H1 (cell line): ENCODE results near the gene BARX1. TPM values are rescaled to one million over a fixed set of nuclear protein-coding genes. Genes with fewer than 3 reads are reported as not detected.
A peak's percentile ranks its signal among the peaks of the same experiment; 100 is the strongest.

Experiments used
- CTCF ChIA-PET: fragments of 300-600 bp; sonication (Branson Sonifier 250); formaldehyde crosslinking; loops from one replicate; lab custom pipeline; 2021; ENCODE audit not compliant: partially characterized antibody; lab: Charles Lee
- POLR2A ChIA-PET: fragments of 300-600 bp; sonication (Branson Sonifier 250); formaldehyde crosslinking; loops from one replicate; lab custom pipeline; 2021; ENCODE audit warnings: inconsistent platforms; ENCODE audit not compliant: partially characterized antibody; lab: Charles Lee
- DNase-seq, 2 experiments: peaks; one replicate each; pipeline versions ENCODE4 v3.0.0 to v3.0.0-alpha.2; 2010 to 2022; ENCODE audit warnings: low spot score in 2 of 2, low read depth in 1 of 2, mixed read lengths in 1 of 2
- FAIRE-seq: peaks from 2 replicates; lab custom pipeline; 2011; peaks lifted over from hg19 to GRCh38; lab: Jason Lieb, UNC
- H2AFZ ChIP-seq: 2 replicates; pipeline ENCODE4 v1.8.1; 2012; ENCODE audit warnings: low read length, inconsistent platforms
- H2AK5ac ChIP-seq: 2 replicates; pipeline ENCODE4 v1.6.1; 2013; ENCODE audit warnings: low read depth, low read length
- H2BK120ac ChIP-seq: replicated peaks from 2 replicates; pipeline ENCODE3; 2013; ENCODE audit warnings: low read depth, low read length, inconsistent platforms
- H2BK12ac ChIP-seq: 2 replicates; pipeline ENCODE4 v1.6.1; 2013; ENCODE audit warnings: low read depth, low read length
- H2BK15ac ChIP-seq: 2 replicates; pipeline ENCODE4 v1.6.1; 2013; ENCODE audit warnings: low read length
- H2BK20ac ChIP-seq: 2 replicates; pipeline ENCODE4 v1.6.1; 2013; ENCODE audit warnings: low read length
- H2BK5ac ChIP-seq: 2 replicates; pipeline ENCODE4 v1.6.1; 2013; ENCODE audit warnings: low read depth, low read length
- H3K14ac ChIP-seq: 2 replicates; pipeline ENCODE4 v1.6.1; 2013; ENCODE audit warnings: inconsistent platforms; ENCODE audit not compliant: insufficient read length
- H3K18ac ChIP-seq: 2 replicates; pipeline ENCODE4 v1.6.1; 2013; ENCODE audit warnings: low read length; ENCODE audit errors: extremely low read depth
- H3K23ac ChIP-seq: 2 replicates; pipeline ENCODE4 v1.6.1; 2013; ENCODE audit warnings: inconsistent platforms; ENCODE audit not compliant: insufficient read length
- H3K23me2 ChIP-seq: 2 replicates; pipeline ENCODE4 v1.6.1; 2013; ENCODE audit warnings: low read depth, low read length
- H3K27ac ChIP-seq: 2 replicates; pipeline ENCODE4 v1.6.1; 2011; ENCODE audit warnings: low read depth, low read length, inconsistent platforms
- H3K27me3 ChIP-seq, 4 experiments: replicated peaks in 1 of 4; 1 replicate in 1 of 4; 2 replicates in 3 of 4; pipeline versions ENCODE4 v1.6.1 to v1.8.1; 2011 to 2013; ENCODE audit warnings: low read length in 3 of 4, mild to moderate bottlenecking in 3 of 4, inconsistent platforms in 2 of 4, mixed read lengths in 2 of 4, moderate library complexity in 1 of 4; ENCODE audit not compliant: control insufficient read depth in 3 of 4, insufficient read depth in 3 of 4; ENCODE audit errors: extremely low read depth in 1 of 4
- H3K36me3 ChIP-seq, 4 experiments: 2 replicates each; pipeline versions ENCODE4 v1.6.1 to v1.8.1; 2011 to 2013; ENCODE audit warnings: mild to moderate bottlenecking in 4 of 4, low read length in 3 of 4, moderate library complexity in 2 of 4, control low read depth in 1 of 4, inconsistent platforms in 1 of 4; ENCODE audit not compliant: insufficient read depth in 4 of 4, control insufficient read depth in 2 of 4
- H3K4ac ChIP-seq: replicated peaks from 2 replicates; pipeline ENCODE3; 2013; ENCODE audit warnings: low read length, low read depth, mixed read lengths, inconsistent platforms; ENCODE audit not compliant: insufficient read length
- H3K4me1 ChIP-seq, 4 experiments: replicated peaks in 1 of 4; 1 replicate in 1 of 4; 2 replicates in 3 of 4; pipeline versions ENCODE4 v1.6.1 to v1.8.1; 2011 to 2013; ENCODE audit warnings: low read length in 3 of 4, inconsistent platforms in 2 of 4, mixed read lengths in 1 of 4; ENCODE audit not compliant: insufficient read depth in 4 of 4, control insufficient read depth in 3 of 4
- H3K4me2 ChIP-seq, 2 experiments: 2 replicates each; pipeline versions ENCODE4 v1.6.1 to v1.8.1; 2011 to 2013; ENCODE audit warnings: low read depth in 2 of 2, low read length in 2 of 2, control low read depth in 1 of 2, inconsistent platforms in 1 of 2, mild to moderate bottlenecking in 1 of 2; ENCODE audit not compliant: insufficient read depth in 1 of 2
- H3K4me3 ChIP-seq, 4 experiments: fragments of 200-600, 300-600 bp in 1 of 4; sonication (generic), shearing (Covaris generic), sonication (Bioruptor Twin) in 1 of 4; 2 replicates each; pipeline versions ENCODE4 v1.5.1 to v1.8.1; 2011 to 2016; ENCODE audit warnings: low read length in 4 of 4, low read depth in 3 of 4, control low read depth in 2 of 4, inconsistent platforms in 2 of 4, mild to moderate bottlenecking in 2 of 4, mixed read lengths in 1 of 4, moderate library complexity in 1 of 4; ENCODE audit not compliant: insufficient read depth in 2 of 4; ENCODE audit errors: extremely low read depth in 1 of 4
- H3K56ac ChIP-seq: replicated peaks from 2 replicates; pipeline ENCODE3; 2013; ENCODE audit warnings: low read depth, mild to moderate bottlenecking, mixed read lengths, low read length, inconsistent platforms; ENCODE audit not compliant: insufficient read length
- H3K79me1 ChIP-seq: 2 replicates; pipeline ENCODE4 v1.6.1; 2013; ENCODE audit warnings: low read depth, low read length, control low read depth
- H3K79me2 ChIP-seq, 2 experiments: 2 replicates each; pipeline versions ENCODE4 v1.6.1 to v1.8.1; 2012 to 2013; ENCODE audit warnings: low read length in 2 of 2, mild to moderate bottlenecking in 2 of 2, inconsistent platforms in 1 of 2; ENCODE audit not compliant: insufficient read depth in 2 of 2, control insufficient read depth in 1 of 2
- H3K9ac ChIP-seq, 4 experiments: replicated peaks in 1 of 4; 1 replicate in 1 of 4; 2 replicates in 3 of 4; pipeline versions ENCODE4 v1.6.1 to v1.8.1; 2011 to 2013; ENCODE audit warnings: low read depth in 3 of 4, low read length in 3 of 4, control low read depth in 2 of 4, mild to moderate bottlenecking in 2 of 4, moderate library complexity in 2 of 4, inconsistent platforms in 1 of 4; ENCODE audit errors: extremely low read depth in 1 of 4
- H3K9me3 ChIP-seq, 2 experiments: 2 replicates each; pipeline versions ENCODE4 v1.6.1 to v1.8.1; 2012 to 2013; ENCODE audit warnings: mild to moderate bottlenecking in 2 of 2, moderate library complexity in 2 of 2, control low read depth in 1 of 2, inconsistent platforms in 1 of 2, low read depth in 1 of 2, low read length in 1 of 2, mixed read lengths in 1 of 2; ENCODE audit not compliant: insufficient read depth in 2 of 2
- H4K20me1 ChIP-seq, 2 experiments: replicated peaks in 1 of 2; 2 replicates each; pipeline versions ENCODE3 to v1.8.1; 2011 to 2013; ENCODE audit warnings: inconsistent platforms in 2 of 2, low read length in 2 of 2, mild to moderate bottlenecking in 1 of 2; ENCODE audit not compliant: insufficient read depth in 2 of 2, control insufficient read depth in 1 of 2
- H4K5ac ChIP-seq: 2 replicates; pipeline ENCODE4 v1.6.1; 2013; ENCODE audit warnings: low read length, low read depth, mixed read lengths, inconsistent platforms; ENCODE audit not compliant: insufficient read length
- H4K8ac ChIP-seq: 2 replicates; pipeline ENCODE4 v1.8.0; 2013; ENCODE audit warnings: mild to moderate bottlenecking, moderate library complexity, low read length, inconsistent platforms; ENCODE audit not compliant: insufficient read depth; ENCODE audit errors: extremely low read depth
- H4K91ac ChIP-seq: replicated peaks from 2 replicates; pipeline ENCODE3; 2013; ENCODE audit warnings: low read length, mixed read lengths, inconsistent platforms; ENCODE audit not compliant: insufficient read length
- SIRT6 ChIP-seq: IDR thresholded peaks from one replicate; pipeline ENCODE4 v1.7.1; 2012; ENCODE audit warnings: low read length, inconsistent platforms
- WGBS, 2 experiments: shearing (Covaris generic) in 1 of 2; methylation state at CpG; one replicate each; pipeline versions ENCODE4 v1.1.6 to v1.1.7; 2013 to 2015; ENCODE audit warnings: low lambda C conversion rate in 2 of 2, mixed read lengths in 2 of 2, inconsistent platforms in 1 of 2, low coverage in 1 of 2, missing lambda C conversion rate in 1 of 2; ENCODE audit not compliant: insufficient replicate concordance in 2 of 2, insufficient coverage in 1 of 2, insufficient read length in 1 of 2; ENCODE audit errors: extremely low coverage in 1 of 2, missing lambda C conversion rate in 1 of 2; 5-methylcytosine and 5-hydroxymethylcytosine counted together
- polyA plus RNA-seq, 7 experiments: library from polyadenylated mRNA; depleted of rRNA in 3 of 7; stranded (reverse) in 5 of 7; unstranded in 2 of 7; fragments of >200 nt in 5 of 7; fragments of 200-250 nt in 2 of 7; gene quantifications; 1 replicate in 5 of 7; 2 replicates in 1 of 7; 4 replicates in 1 of 7; pipeline versions ENCODE4 v1.2.1 to v1.2.3, GENCODE V29; 2011 to 2013; ENCODE audit warnings: missing spikeins in 2 of 7, mixed read lengths in 2 of 7
- total RNA-seq: library from RNA; stranded (reverse); fragmentation: NEBNext Ultra II Directional; extraction: Animal tissue kit (Norgen Biotek cat#: 25700); gene quantifications from 2 replicates; pipeline ENCODE4 v1.2.1, GENCODE V29; 2021

Gene BARX1
- total and polyA plus RNA-seq, 2 of the 8 experiments (the other 6 are each of a cell fraction or from before 2014, with no cell fraction given), result 0.79 to 2.6 TPM

- H3K4ac ChIP-seq, result no peak overlapping the region
- CTCF ChIA-PET, result interaction anchor here (1.0 to 9.8 kb wide), 14 partner anchors 9 to 268 kb away, joined by 3 to 143 read pairs (median 4); no protein-coding TSS in a partner anchor
- no peak overlapping the region for H3K9ac ChIP-seq
- peaks cover 0 to 69% (median 37%) of the 10 kb centered on the region in 4 experiments; a peak in 6 of 7 replicates for H3K4me1 ChIP-seq
- FAIRE-seq, result no peak
- H3K18ac ChIP-seq, result peak overlapping the region; percentile 55
- peak overlapping the region; percentile 89 to 92 for H3K4me2 ChIP-seq
- H3K4me3 ChIP-seq, result peak overlapping the region in 3 of 4 experiments; percentile 16 to 55 (median 32); a peak in 7 of 8 replicates
- H2BK5ac ChIP-seq, result peak overlapping the region; percentile 44; the same call in 1 of the 2 replicates
- H2BK20ac ChIP-seq, result peak overlapping the region; percentile 97; the same call in 1 of the 2 replicates
- no peak overlapping the region for H3K23ac ChIP-seq
- H4K8ac ChIP-seq, result no peak overlapping the region
- peak in 1 of 2 experiments; percentile 73 for DNase-seq
- H3K14ac ChIP-seq, result no peak overlapping the region
- no peak overlapping the region for H3K27ac ChIP-seq
- no peak overlapping the region for H2AFZ ChIP-seq
- no peaks in the 10 kb centered on the region for H3K79me1 ChIP-seq
- peaks cover 19% of the 10 kb centered on the region for H3K23me2 ChIP-seq
- H2BK12ac ChIP-seq, result peak overlapping the region; percentile 98; the same call in 1 of the 2 replicates
- H3K9me3 ChIP-seq, result no peaks in the 10 kb centered on the region
- H2BK15ac ChIP-seq, result no peak overlapping the region
- peaks cover 0 to 5% (median 0%) of the 10 kb centered on the region in 4 experiments; a peak in 1 of 8 replicates for H3K36me3 ChIP-seq
- no peaks in the 10 kb centered on the region for H3K79me2 ChIP-seq
- no peak overlapping the region for H4K5ac ChIP-seq
- H2BK120ac ChIP-seq, result no peak overlapping the region
- peaks cover 95 to 100% (median 99%) of the 10 kb centered on the region in 4 experiments for H3K27me3 ChIP-seq
- POLR2A ChIA-PET, result interaction anchor here (1.2 to 3.2 kb wide), 3 partner anchors 11 to 606 kb away, joined by 3 to 20 read pairs (median 4); partner anchors contain the start of gene PCAT7
- no peak overlapping the region for H4K91ac ChIP-seq
- peaks cover 15 to 27% of the 10 kb centered on the region in 2 experiments for H4K20me1 ChIP-seq
- WGBS, 2 experiments, result 2% methylated on average over 32 of the region's 32 CpGs; no CpG with 5 or more reads in 1 of the 2 experiments
- H2AK5ac ChIP-seq, result no peak overlapping the region
- H3K56ac ChIP-seq, result no peak overlapping the region
- TF ChIP-seq SIRT6, result no peak
Observed at GRCh38 chr9:93949073-93949693, 6.0 kb downstream of the BARX1 start.
